ENCODE data around the gene DDIT3.

The DDIT3 gene

GRCh38 chr12:57546438-57547287, 26.3 kb upstream of the DDIT3 start, which contains the start of gene DCTN2:
Gene DCTN2, minus strand, starts transcription at chr12:57547192. Its CDS starts 129 bp downstream, at chr12:57547063.
- peak; percentile 97 for DNase-seq

- peak; percentile 32 for DNase-seq
Observed at GRCh38 chr12:57545809-57546437, 25.6 kb upstream of the DDIT3 start.

- DNase-seq, result no peak
Observed at GRCh38 chr12:57543581-57543980, 23.3 kb upstream of the DDIT3 start.

GRCh38 chr12:57541717-57542116, 21.4 kb upstream of the DDIT3 start:
- DNase-seq, result no peak

GRCh38 chr12:57541001-57541400, 20.7 kb upstream of the DDIT3 start:
- no peak for DNase-seq

- DNase-seq, result no peak
Observed at GRCh38 chr12:57539134-57539768, 18.9 kb upstream of the DDIT3 start.

GRCh38 chr12:57536597-57536942, 16.3 kb upstream of the DDIT3 start:
- no peak for DNase-seq

- no peak for DNase-seq
Observed at GRCh38 chr12:57535764-57536596, 15.7 kb upstream of the DDIT3 start.

GRCh38 chr12:57534991-57535543, 14.8 kb upstream of the DDIT3 start:
- no peak for DNase-seq

- no peak for DNase-seq
Observed at GRCh38 chr12:57534250-57534649, 13.9 kb upstream of the DDIT3 start.

GRCh38 chr12:57533108-57533507, 12.8 kb upstream of the DDIT3 start:
- no peak for DNase-seq

GRCh38 chr12:57531836-57532235, 11.5 kb upstream of the DDIT3 start:
- no peak for DNase-seq

- DNase-seq, result no peak
Observed at GRCh38 chr12:57530396-57531142, 10.3 kb upstream of the DDIT3 start.

GRCh38 chr12:57529831-57530230, 9.5 kb upstream of the DDIT3 start:
- no peak for DNase-seq

- DNase-seq, result no peak
Observed at GRCh38 chr12:57528831-57529555, 8.7 kb upstream of the DDIT3 start.

- no peak for DNase-seq
Observed at GRCh38 chr12:57528176-57528575, 7.9 kb upstream of the DDIT3 start.

GRCh38 chr12:57527184-57527583, 6.9 kb upstream of the DDIT3 start:
- no peak for DNase-seq

- no peak for DNase-seq
Observed at GRCh38 chr12:57526477-57527126, 6.3 kb upstream of the DDIT3 start.

- DNase-seq, result no peak
Observed at GRCh38 chr12:57525615-57526383, 5.5 kb upstream of the DDIT3 start.

Data from stimulated activated CD4-positive, alpha-beta T cell treated with anti-CD3 and anti-CD28 coated beads, Interleukin-15, amount 100 ng/mL, for 24 hours (primary cell).